ENCODE data around the gene CLIC4.

Gene CLIC4

GRCh38 chr1:24770881-24771280 lies 25.6 kb downstream of the CLIC4 start:
- POLR2A ChIA-PET, result no interaction called here
- no peaks in the 10 kb centered on the region for H3K36me3 ChIP-seq (ENCODE audit: control insufficient read depth in 4 of 4, insufficient read depth in 4 of 4, low read length in 3 of 4)
- 80% methylated on average over 1 of the region's 5 CpGs for WGBS (ENCODE audit: insufficient coverage)
- H3K27me3 ChIP-seq (replicated peaks in 2 of 5; ENCODE audit: control insufficient read depth in 4 of 5, insufficient read depth in 5 of 5, low read length in 4 of 5), result no peaks in the 10 kb centered on the region
- H3K4me3 ChIP-seq (ENCODE audit: control insufficient read depth in 1 of 7, extremely low read depth in 1 of 7, insufficient read depth in 4 of 7, low read depth in 2 of 7, low read length in 6 of 7), result no peak overlapping the region
- peak overlapping the region in 1 of 2 experiments; percentile 66 for H3K27ac ChIP-seq (ENCODE audit: insufficient read depth in 1 of 2, low read depth in 1 of 2, low read length in 2 of 2, poor library complexity in 1 of 2, severe bottlenecking in 2 of 2)
- H3K9me3 ChIP-seq (ENCODE audit: control extremely low read depth in 1 of 5, control insufficient read depth in 4 of 5, insufficient read depth in 2 of 5, low read depth in 1 of 5, low read length in 4 of 5), result no peaks in the 10 kb centered on the region
- CTCF ChIA-PET, result interaction anchor here (0.8 to 2.7 kb wide), 3 partner anchors 9 to 65 kb away, joined by 3 to 15 read pairs (median 3); no protein-coding TSS in a partner anchor
- no peak for DNase-seq
- H3K4me1 ChIP-seq (ENCODE audit: control extremely low read depth in 1 of 4, control insufficient read depth in 4 of 4, insufficient read depth in 4 of 4, low read length in 3 of 4), result peaks cover 7 to 25% (median 18%) of the 10 kb centered on the region in 4 experiments

DNA sequence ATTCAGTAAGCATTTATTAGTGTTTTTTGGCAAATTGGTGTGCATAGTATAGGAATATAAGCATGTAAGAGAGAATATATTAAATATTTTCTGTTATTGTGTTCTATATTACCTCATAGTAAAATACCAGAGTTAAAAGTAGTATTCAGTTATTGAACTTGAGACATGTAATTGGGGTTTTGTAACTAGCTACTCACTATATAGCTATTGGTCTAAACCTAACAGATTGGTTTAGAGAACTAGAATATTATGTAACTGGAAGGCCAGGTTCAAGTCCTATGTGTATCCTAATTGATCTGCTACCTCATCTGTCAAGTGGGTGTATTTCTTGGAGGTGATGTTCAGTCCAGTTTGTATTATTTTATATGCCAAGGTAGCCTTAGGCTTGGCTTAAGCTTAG lies 26.3 kb downstream of the CLIC4 start:
- H3K4me1 ChIP-seq (ENCODE audit: control extremely low read depth in 1 of 4, control insufficient read depth in 4 of 4, insufficient read depth in 4 of 4, low read length in 3 of 4), result peaks cover 7 to 24% (median 16%) of the 10 kb centered on the region in 4 experiments
- no peak overlapping the region for H3K4me3 ChIP-seq (ENCODE audit: control insufficient read depth in 1 of 7, extremely low read depth in 1 of 7, insufficient read depth in 4 of 7, low read depth in 2 of 7, low read length in 6 of 7)
- CTCF ChIA-PET, result interaction anchor here (1.0 to 2.7 kb wide), 2 partner anchors 10 to 64 kb away, joined by 3 to 15 read pairs; no protein-coding TSS in a partner anchor
- no peaks in the 10 kb centered on the region for H3K9me3 ChIP-seq (ENCODE audit: control extremely low read depth in 1 of 5, control insufficient read depth in 4 of 5, insufficient read depth in 2 of 5, low read depth in 1 of 5, low read length in 4 of 5)
- POLR2A ChIA-PET, result no interaction called here
- no peak for DNase-seq
- H3K36me3 ChIP-seq (ENCODE audit: control insufficient read depth in 4 of 4, insufficient read depth in 4 of 4, low read length in 3 of 4), result no peaks in the 10 kb centered on the region
- no peaks in the 10 kb centered on the region for H3K27me3 ChIP-seq (replicated peaks in 2 of 5; ENCODE audit: control insufficient read depth in 4 of 5, insufficient read depth in 5 of 5, low read length in 4 of 5)
- peak overlapping the region in 1 of 2 experiments; percentile 25 for H3K27ac ChIP-seq (ENCODE audit: insufficient read depth in 1 of 2, low read depth in 1 of 2, low read length in 2 of 2, poor library complexity in 1 of 2, severe bottlenecking in 2 of 2)

- Histone ChIP-seq H3K27ac (ENCODE audit: insufficient read depth in 1 of 2, low read depth in 1 of 2, low read length in 2 of 2, poor library complexity in 1 of 2, severe bottlenecking in 2 of 2) (no peak overlapping the region), H3K36me3 (ENCODE audit: control insufficient read depth in 4 of 4, insufficient read depth in 4 of 4, low read length in 3 of 4) (no peaks in the 10 kb centered on the region), H3K27me3 (replicated peaks in 2 of 5; ENCODE audit: control insufficient read depth in 4 of 5, insufficient read depth in 5 of 5, low read length in 4 of 5) (no peaks in the 10 kb centered on the region), H3K4me1 (ENCODE audit: control extremely low read depth in 1 of 4, control insufficient read depth in 4 of 4, insufficient read depth in 4 of 4, low read length in 3 of 4) (peaks cover 7 to 24% (median 16%) of the 10 kb centered on the region in 4 experiments), H3K4me3 (ENCODE audit: control insufficient read depth in 1 of 7, extremely low read depth in 1 of 7, insufficient read depth in 4 of 7, low read depth in 2 of 7, low read length in 6 of 7) (no peak overlapping the region), H3K9me3 (ENCODE audit: control extremely low read depth in 1 of 5, control insufficient read depth in 4 of 5, insufficient read depth in 2 of 5, low read depth in 1 of 5, low read length in 4 of 5) (no peaks in the 10 kb centered on the region)
- ChIA-PET POLR2A (no interaction called here), CTCF (interaction anchor here (1.2 to 2.3 kb wide), 3 partner anchors 11 to 85 kb away, joined by 3 to 6 read pairs (median 3); no protein-coding TSS in a partner anchor)
- no peak for DNase-seq
Measured at GRCh38 chr1:24773618-24774017, 28.4 kb downstream of the CLIC4 start.

- Histone ChIP-seq H3K27ac (ENCODE audit: insufficient read depth in 1 of 2, low read depth in 1 of 2, low read length in 2 of 2, poor library complexity in 1 of 2, severe bottlenecking in 2 of 2) (no peak overlapping the region), H3K27me3 (replicated peaks in 2 of 5; ENCODE audit: control insufficient read depth in 4 of 5, insufficient read depth in 5 of 5, low read length in 4 of 5) (no peaks in the 10 kb centered on the region), H3K9me3 (ENCODE audit: control extremely low read depth in 1 of 5, control insufficient read depth in 4 of 5, insufficient read depth in 2 of 5, low read depth in 1 of 5, low read length in 4 of 5) (no peaks in the 10 kb centered on the region), H3K4me3 (ENCODE audit: control insufficient read depth in 1 of 7, extremely low read depth in 1 of 7, insufficient read depth in 4 of 7, low read depth in 2 of 7, low read length in 6 of 7) (no peak overlapping the region), H3K4me1 (ENCODE audit: control extremely low read depth in 1 of 4, control insufficient read depth in 4 of 4, insufficient read depth in 4 of 4, low read length in 3 of 4) (peaks cover 2 to 11% (median 8%) of the 10 kb centered on the region in 4 experiments), H3K36me3 (ENCODE audit: control insufficient read depth in 4 of 4, insufficient read depth in 4 of 4, low read length in 3 of 4) (no peaks in the 10 kb centered on the region)
- ChIA-PET CTCF (interaction anchor here (0.6 to 0.9 kb wide), 2 partner anchors 13 to 23 kb away, joined by 3 to 4 read pairs; no protein-coding TSS in a partner anchor), POLR2A (no interaction called here)
- no CpG with 5 or more reads among the region's 3 CpGs for WGBS (ENCODE audit: insufficient coverage)
- no peak for DNase-seq
Measured at GRCh38 chr1:24775348-24775747, 30.1 kb downstream of the CLIC4 start.

DNA sequence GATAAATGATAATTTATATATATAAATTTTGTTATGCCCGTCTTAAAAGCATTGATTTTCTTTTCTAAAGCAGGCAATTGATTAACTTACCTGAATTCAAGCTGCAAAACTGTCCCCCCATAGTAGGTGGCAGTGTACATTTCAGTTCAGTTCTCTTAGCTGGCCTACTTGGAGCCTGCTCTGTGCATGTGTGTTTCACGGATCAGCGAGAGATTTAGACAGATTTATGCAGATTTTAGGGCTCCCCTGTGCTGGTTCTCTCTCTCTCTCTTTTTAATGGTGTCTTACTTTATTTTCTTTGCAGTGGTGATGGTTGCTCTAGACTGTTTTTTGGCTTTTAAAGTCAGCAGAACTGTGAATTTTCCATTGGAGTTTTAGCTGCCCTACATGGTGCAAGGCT lies 30.7 kb downstream of the CLIC4 start:
- Histone ChIP-seq H3K4me3 (ENCODE audit: control insufficient read depth in 1 of 7, extremely low read depth in 1 of 7, insufficient read depth in 4 of 7, low read depth in 2 of 7, low read length in 6 of 7) (no peak overlapping the region), H3K9me3 (ENCODE audit: control extremely low read depth in 1 of 5, control insufficient read depth in 4 of 5, insufficient read depth in 2 of 5, low read depth in 1 of 5, low read length in 4 of 5) (no peaks in the 10 kb centered on the region), H3K36me3 (ENCODE audit: control insufficient read depth in 4 of 4, insufficient read depth in 4 of 4, low read length in 3 of 4) (no peaks in the 10 kb centered on the region), H3K27ac (ENCODE audit: insufficient read depth in 1 of 2, low read depth in 1 of 2, low read length in 2 of 2, poor library complexity in 1 of 2, severe bottlenecking in 2 of 2) (no peak overlapping the region), H3K4me1 (ENCODE audit: control extremely low read depth in 1 of 4, control insufficient read depth in 4 of 4, insufficient read depth in 4 of 4, low read length in 3 of 4) (peaks cover 2 to 6% (median 3%) of the 10 kb centered on the region in 4 experiments), H3K27me3 (replicated peaks in 2 of 5; ENCODE audit: control insufficient read depth in 4 of 5, insufficient read depth in 5 of 5, low read length in 4 of 5) (no peaks in the 10 kb centered on the region)
- no peak for DNase-seq
- no CpG with 5 or more reads among the region's 3 CpGs for WGBS (ENCODE audit: insufficient coverage)
- CTCF ChIA-PET, result interaction anchor here (1.5 kb wide), 1 partner anchor 55 kb away, joined by 4 read pairs; no protein-coding TSS in a partner anchor
- POLR2A ChIA-PET, result no interaction called here

GRCh38 chr1:24776821-24777220 lies 31.6 kb downstream of the CLIC4 start:
- Histone ChIP-seq H3K27ac (ENCODE audit: insufficient read depth in 1 of 2, low read depth in 1 of 2, low read length in 2 of 2, poor library complexity in 1 of 2, severe bottlenecking in 2 of 2) (no peak overlapping the region), H3K4me3 (ENCODE audit: control insufficient read depth in 1 of 7, extremely low read depth in 1 of 7, insufficient read depth in 4 of 7, low read depth in 2 of 7, low read length in 6 of 7) (no peak overlapping the region), H3K27me3 (replicated peaks in 2 of 5; ENCODE audit: control insufficient read depth in 4 of 5, insufficient read depth in 5 of 5, low read length in 4 of 5) (no peaks in the 10 kb centered on the region), H3K9me3 (ENCODE audit: control extremely low read depth in 1 of 5, control insufficient read depth in 4 of 5, insufficient read depth in 2 of 5, low read depth in 1 of 5, low read length in 4 of 5) (no peaks in the 10 kb centered on the region), H3K36me3 (ENCODE audit: control insufficient read depth in 4 of 4, insufficient read depth in 4 of 4, low read length in 3 of 4) (no peaks in the 10 kb centered on the region), H3K4me1 (ENCODE audit: control extremely low read depth in 1 of 4, control insufficient read depth in 4 of 4, insufficient read depth in 4 of 4, low read length in 3 of 4) (peaks cover 0 to 2% (median under 1%) of the 10 kb centered on the region in 4 experiments)
- 95% methylated on average over 5 of the region's 8 CpGs for WGBS (ENCODE audit: insufficient coverage)
- ChIA-PET POLR2A (no interaction called here), CTCF (interaction anchor here (0.6 to 1.5 kb wide), 3 partner anchors 16 to 54 kb away, joined by 3 to 4 read pairs (median 3); no protein-coding TSS in a partner anchor)
- no peak for DNase-seq

DNA sequence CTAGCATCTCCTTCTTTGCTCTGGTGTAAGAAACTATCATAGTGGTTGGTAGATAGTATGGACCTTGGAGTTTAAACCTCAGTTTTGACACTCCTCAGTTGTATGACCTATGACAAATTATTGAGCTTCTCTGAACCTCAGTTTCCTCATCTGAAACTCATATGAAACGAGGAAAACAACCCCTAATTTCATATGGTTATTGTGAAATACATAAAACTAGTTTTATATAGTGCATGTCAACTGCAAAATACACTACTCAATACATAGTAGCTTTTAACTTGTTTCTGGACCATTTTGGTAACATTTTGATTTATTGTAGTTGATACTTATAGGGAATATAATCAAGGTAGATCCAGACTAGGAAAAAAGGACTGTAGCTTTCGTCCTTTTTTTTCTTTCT lies 32.9 kb downstream of the CLIC4 start:
- Histone ChIP-seq H3K36me3 (ENCODE audit: control insufficient read depth in 4 of 4, insufficient read depth in 4 of 4, low read length in 3 of 4) (no peaks in the 10 kb centered on the region), H3K27ac (ENCODE audit: insufficient read depth in 1 of 2, low read depth in 1 of 2, low read length in 2 of 2, poor library complexity in 1 of 2, severe bottlenecking in 2 of 2) (no peak overlapping the region), H3K4me1 (ENCODE audit: control extremely low read depth in 1 of 4, control insufficient read depth in 4 of 4, insufficient read depth in 4 of 4, low read length in 3 of 4) (peaks cover 0 to 5% (median 1%) of the 10 kb centered on the region in 4 experiments), H3K4me3 (ENCODE audit: control insufficient read depth in 1 of 7, extremely low read depth in 1 of 7, insufficient read depth in 4 of 7, low read depth in 2 of 7, low read length in 6 of 7) (no peak overlapping the region), H3K9me3 (ENCODE audit: control extremely low read depth in 1 of 5, control insufficient read depth in 4 of 5, insufficient read depth in 2 of 5, low read depth in 1 of 5, low read length in 4 of 5) (no peaks in the 10 kb centered on the region), H3K27me3 (replicated peaks in 2 of 5; ENCODE audit: control insufficient read depth in 4 of 5, insufficient read depth in 5 of 5, low read length in 4 of 5) (no peaks in the 10 kb centered on the region)
- no peak for DNase-seq
- ChIA-PET POLR2A (no interaction called here), CTCF (interaction anchor here (1.2 kb wide), 1 partner anchor 8 kb away, joined by 3 read pairs; no protein-coding TSS in a partner anchor)
- WGBS (ENCODE audit: insufficient coverage), result no CpG with 5 or more reads among the region's 2 CpGs
